ENCODE data around the gene KLF11. TPM values are rescaled to one million over a fixed set of nuclear protein-coding genes. Genes with fewer than 3 reads are reported as not detected.

The KLF11 gene
- total and polyA plus RNA-seq, 2 of the 8 experiments (the other 6 are each of a cell fraction or from before 2014, with no cell fraction given): 6.4 to 10.1 TPM

- H3K14ac ChIP-seq (ENCODE audit: insufficient read length): no peak overlapping the region
- FAIRE-seq (no peak), DNase-seq (ENCODE audit: low read depth in 1 of 2, low spot score in 2 of 2) (no peak)
- H3K18ac ChIP-seq (ENCODE audit: extremely low read depth, low read length): no peak overlapping the region
- no peak overlapping the region for H4K5ac ChIP-seq (ENCODE audit: insufficient read length, low read depth, low read length)
- H3K4me2 ChIP-seq (ENCODE audit: insufficient read depth in 1 of 2, low read depth in 2 of 2, low read length in 2 of 2): no peak overlapping the region
- no peaks in the 10 kb centered on the region for H3K79me1 ChIP-seq (ENCODE audit: low read depth, low read length)
- H3K79me2 ChIP-seq (ENCODE audit: control insufficient read depth in 1 of 2, insufficient read depth in 2 of 2, low read length in 2 of 2): no peaks in the 10 kb centered on the region
- no peak overlapping the region for H3K56ac ChIP-seq (replicated peaks; ENCODE audit: insufficient read length, low read depth, low read length)
- no peak overlapping the region for H2BK5ac ChIP-seq (ENCODE audit: low read depth, low read length)
- H3K27ac ChIP-seq (ENCODE audit: low read depth, low read length): no peak overlapping the region
- H3K23ac ChIP-seq (ENCODE audit: insufficient read length): no peak overlapping the region
- no peak overlapping the region for H3K4ac ChIP-seq (replicated peaks; ENCODE audit: insufficient read length, low read depth, low read length)
- H2BK20ac ChIP-seq (ENCODE audit: low read length): no peak overlapping the region
- H3K4me3 ChIP-seq (ENCODE audit: extremely low read depth in 1 of 4, insufficient read depth in 2 of 4, low read depth in 3 of 4, low read length in 4 of 4): no peak overlapping the region
- peaks cover 0 to 4% (median 1%) of the 10 kb centered on the region in 4 experiments; a peak in 2 of 7 replicates for H3K4me1 ChIP-seq (replicated peaks in 1 of 4; ENCODE audit: control insufficient read depth in 3 of 4, insufficient read depth in 4 of 4, low read length in 3 of 4)
- H2BK120ac ChIP-seq (replicated peaks; ENCODE audit: low read depth, low read length): no peak overlapping the region
- no peaks in the 10 kb centered on the region for H3K36me3 ChIP-seq (ENCODE audit: control insufficient read depth in 2 of 4, insufficient read depth in 4 of 4, low read length in 3 of 4)
- no peaks in the 10 kb centered on the region for H3K9me3 ChIP-seq (ENCODE audit: insufficient read depth in 2 of 2, low read depth in 1 of 2, low read length in 1 of 2)
- no peak overlapping the region for H2AK5ac ChIP-seq (ENCODE audit: low read depth, low read length)
- TF ChIP-seq RXRA (IDR thresholded peaks at IDR 0.05; ENCODE audit: insufficient read depth, low read depth, low read length): no peak
- TF ChIP-seq EP300 (IDR thresholded peaks at IDR 0.05; ENCODE audit: borderline replicate concordance in 1 of 2, low read depth in 2 of 2, low read length in 2 of 2): no peak
- H3K9ac ChIP-seq (replicated peaks in 1 of 4; ENCODE audit: extremely low read depth in 1 of 4, low read depth in 3 of 4, low read length in 3 of 4): no peak overlapping the region
- H4K8ac ChIP-seq (ENCODE audit: extremely low read depth, insufficient read depth, low read length): no peak overlapping the region
- WGBS, 2 experiments (ENCODE audit: extremely low coverage in 1 of 2, insufficient coverage in 1 of 2, insufficient read length in 1 of 2, insufficient replicate concordance in 2 of 2, low coverage in 1 of 2, low lambda C conversion rate in 2 of 2, missing lambda C conversion rate in 1 of 2): 93% methylated on average over 13 of the region's 13 CpGs; no CpG with 5 or more reads in 1 of the 2 experiments
- H3K27me3 ChIP-seq (replicated peaks in 1 of 4; ENCODE audit: control insufficient read depth in 3 of 4, extremely low read depth in 1 of 4, insufficient read depth in 3 of 4, low read length in 3 of 4): no peaks in the 10 kb centered on the region
- H2BK12ac ChIP-seq (ENCODE audit: low read depth, low read length): no peak overlapping the region
- H2BK15ac ChIP-seq (ENCODE audit: low read length): peak overlapping the region; percentile 3; the same call in 1 of the 2 replicates
- H4K20me1 ChIP-seq (replicated peaks in 1 of 2; ENCODE audit: control insufficient read depth in 1 of 2, insufficient read depth in 2 of 2, low read length in 2 of 2): no peaks in the 10 kb centered on the region
- no peaks in the 10 kb centered on the region for H3K23me2 ChIP-seq (ENCODE audit: low read depth, low read length)
- no peak overlapping the region for H4K91ac ChIP-seq (replicated peaks; ENCODE audit: insufficient read length, low read length)
- ChIA-PET CTCF (ENCODE audit: partially characterized antibody) (interaction anchor here (0.6 to 24.1 kb wide), 8 partner anchors 9 to 325 kb away, joined by 3 to 429 read pairs (median 4); partner anchors contain the start of gene CYS1), POLR2A (ENCODE audit: partially characterized antibody) (interaction anchor here (1.0 to 1.3 kb wide), 2 partner anchors 10 to 39 kb away, joined by 3 to 5 read pairs; no protein-coding TSS in a partner anchor)
- H2AFZ ChIP-seq (ENCODE audit: low read length): no peak overlapping the region
These were observed 51.0 kb downstream of the KLF11 start for GRCh38 chr2:10094271-10094814.
